Stomach smooth muscle (tissue), 2 donors: Measurements from ENCODE around the gene GAL3ST2.
"Not testable (repeated sequence)": the region's sequence is repeated elsewhere in the genome, so short reads cannot be mapped to it uniquely, and the experiment has no call there.

Source experiments
- H3K27ac ChIP-seq: one replicate; pipeline ENCODE4 v1.7.0; 2013; ENCODE audit warnings: mild to moderate bottlenecking, low read length, inconsistent platforms
- H3K27me3 ChIP-seq, 2 donors: one replicate each; pipeline ENCODE4 v1.7.0; 2013; ENCODE audit warnings: low read length in 2 of 2; ENCODE audit not compliant: insufficient read depth in 2 of 2, control insufficient read depth in 1 of 2
- H3K36me3 ChIP-seq, 2 donors: one replicate each; pipeline ENCODE4 v1.7.0; 2013; ENCODE audit warnings: low read length in 2 of 2; ENCODE audit not compliant: control insufficient read depth in 2 of 2, insufficient read depth in 2 of 2
- H3K4me1 ChIP-seq: one replicate; pipeline ENCODE4 v1.7.0; 2013; ENCODE audit warnings: low read length; ENCODE audit not compliant: control insufficient read depth, insufficient read depth
- H3K4me3 ChIP-seq, 2 donors: one replicate each; pipeline ENCODE4 v1.7.0; 2013; ENCODE audit warnings: low read length in 2 of 2
- H3K9ac ChIP-seq, 2 donors: one replicate each; pipeline ENCODE4 v1.7.0; 2013; ENCODE audit warnings: low read length in 2 of 2, mild to moderate bottlenecking in 1 of 2
- H3K9me3 ChIP-seq, 2 donors: one replicate each; pipeline ENCODE4 v1.7.0; 2013; ENCODE audit warnings: low read length in 2 of 2; ENCODE audit not compliant: control insufficient read depth in 2 of 2
- donor health status: healthy.
- donor health status: Pancreatic carcinoma.

Gene GAL3ST2

GRCh38 chr2:241777170-241777685 is 606 bp downstream of the GAL3ST2 start:
- no peak overlapping the region for H3K27ac ChIP-seq
- H3K36me3 ChIP-seq = no peaks in the 10 kb centered on the region
- peaks cover 22 to 27% of the 10 kb centered on the region in 2 donors for H3K27me3 ChIP-seq
- H3K9me3 ChIP-seq = no peaks in the 10 kb centered on the region
- no peak overlapping the region for H3K9ac ChIP-seq
- no peak overlapping the region for H3K4me3 ChIP-seq
- no peaks in the 10 kb centered on the region for H3K4me1 ChIP-seq

- H3K27me3 ChIP-seq = peaks cover 22 to 26% of the 10 kb centered on the region in 2 donors
- H3K36me3 ChIP-seq = no peaks in the 10 kb centered on the region
- no peak overlapping the region for H3K4me3 ChIP-seq
- H3K9me3 ChIP-seq = no peaks in the 10 kb centered on the region
- H3K27ac ChIP-seq = no peak overlapping the region
- no peaks in the 10 kb centered on the region for H3K4me1 ChIP-seq
- H3K9ac ChIP-seq = no peak overlapping the region
Observed at GRCh38 chr2:241777686-241778627, 1.3 kb downstream of the GAL3ST2 start.

- Histone ChIP-seq H3K27ac (no peak overlapping the region), H3K9me3 (no peaks in the 10 kb centered on the region), H3K4me3 (no peak overlapping the region), H3K9ac (no peak overlapping the region), H3K27me3 (peaks cover 2 to 4% of the 10 kb centered on the region in 2 donors), H3K36me3 (no peaks in the 10 kb centered on the region), H3K4me1 (no peaks in the 10 kb centered on the region)
Observed at GRCh38 chr2:241780939-241781569, 4.4 kb downstream of the GAL3ST2 start.

GRCh38 chr2:241782053-241782452 is 5.4 kb downstream of the GAL3ST2 start:
- not testable (repeated sequence) for H3K9me3 ChIP-seq, H3K9ac ChIP-seq

GRCh38 chr2:241788135-241788534 is 11.5 kb downstream of the GAL3ST2 start:
- no peaks in the 10 kb centered on the region for H3K27me3 ChIP-seq
- no peak overlapping the region for H3K4me3 ChIP-seq
- no peaks in the 10 kb centered on the region for H3K9me3 ChIP-seq
- no peak overlapping the region for H3K9ac ChIP-seq
- no peak overlapping the region for H3K27ac ChIP-seq
- no peaks in the 10 kb centered on the region for H3K4me1 ChIP-seq
- H3K36me3 ChIP-seq = no peaks in the 10 kb centered on the region

More at GRCh38 chr2:241782053-241782452, 5.4 kb downstream of the GAL3ST2 start:
- H3K36me3 ChIP-seq, H3K4me1 ChIP-seq, H3K27me3 ChIP-seq, H3K27ac ChIP-seq, H3K4me3 ChIP-seq: not testable (repeated sequence)

GRCh38 chr2:241788572-241788971 is 11.9 kb downstream of the GAL3ST2 start:
- Histone ChIP-seq H3K36me3 (no peaks in the 10 kb centered on the region), H3K9me3 (no peaks in the 10 kb centered on the region), H3K27ac (no peak overlapping the region), H3K4me1 (no peaks in the 10 kb centered on the region), H3K9ac (no peak overlapping the region), H3K27me3 (no peaks in the 10 kb centered on the region), H3K4me3 (no peak overlapping the region)

GRCh38 chr2:241791385-241791784 is 14.8 kb downstream of the GAL3ST2 start:
- not testable (repeated sequence) for H3K9ac ChIP-seq, H3K27ac ChIP-seq

GRCh38 chr2:241793385-241793784 is 16.8 kb downstream of the GAL3ST2 start:
- Histone ChIP-seq H3K27ac (no peak overlapping the region), H3K9me3 (no peaks in the 10 kb centered on the region), H3K27me3 (no peaks in the 10 kb centered on the region), H3K4me3 (no peak overlapping the region), H3K9ac (no peak overlapping the region), H3K36me3 (no peaks in the 10 kb centered on the region), H3K4me1 (no peaks in the 10 kb centered on the region)

More at GRCh38 chr2:241791385-241791784, 14.8 kb downstream of the GAL3ST2 start:
- not testable (repeated sequence) for H3K36me3 ChIP-seq, H3K9me3 ChIP-seq, H3K27me3 ChIP-seq, H3K4me3 ChIP-seq, H3K4me1 ChIP-seq

GRCh38 chr2:241794250-241794823 is 17.7 kb downstream of the GAL3ST2 start:
- no peak overlapping the region for H3K9ac ChIP-seq

GRCh38 chr2:241795021-241795999 is 18.7 kb downstream of the GAL3ST2 start:
- Histone ChIP-seq H3K27ac (no peak overlapping the region), H3K9me3 (no peaks in the 10 kb centered on the region), H3K36me3 (no peaks in the 10 kb centered on the region), H3K27me3 (no peaks in the 10 kb centered on the region), H3K9ac (no peak overlapping the region), H3K4me3 (no peak overlapping the region), H3K4me1 (no peaks in the 10 kb centered on the region)

More at GRCh38 chr2:241794250-241794823, 17.7 kb downstream of the GAL3ST2 start:
- Histone ChIP-seq H3K4me1 (no peaks in the 10 kb centered on the region), H3K4me3 (no peak overlapping the region), H3K27me3 (no peaks in the 10 kb centered on the region), H3K9me3 (no peaks in the 10 kb centered on the region), H3K36me3 (no peaks in the 10 kb centered on the region), H3K27ac (no peak overlapping the region)
